GM12865 (cell line): ENCODE measurements around the gene TTF2.

Experiments
- DNase-seq: peaks from one replicate; pipeline ENCODE4 v3.0.0; 2010; ENCODE audit warnings: low read depth
- H3K4me3 ChIP-seq: 2 replicates; pipeline ENCODE4 v1.5.1; 2011; ENCODE audit warnings: mild to moderate bottlenecking, low read depth, low read length, control low read depth
- TF ChIP-seq, protein P1 (sequence below): IDR thresholded peaks from 2 replicates; pipeline ENCODE4 v1.5.1; 2011; ENCODE audit warnings: low read length, control low read depth, low read depth, inconsistent platforms; ENCODE audit not compliant: insufficient read depth; ENCODE audit errors: missing control alignments

TTF2 gene

GRCh38 chr1:117044217-117044616 is 15.9 kb upstream of the TTF2 start:
- no peak overlapping the region for H3K4me3 ChIP-seq
- no peak for DNase-seq

GRCh38 chr1:117045644-117046043 is 14.5 kb upstream of the TTF2 start:
- TF ChIP-seq, protein P1, sequence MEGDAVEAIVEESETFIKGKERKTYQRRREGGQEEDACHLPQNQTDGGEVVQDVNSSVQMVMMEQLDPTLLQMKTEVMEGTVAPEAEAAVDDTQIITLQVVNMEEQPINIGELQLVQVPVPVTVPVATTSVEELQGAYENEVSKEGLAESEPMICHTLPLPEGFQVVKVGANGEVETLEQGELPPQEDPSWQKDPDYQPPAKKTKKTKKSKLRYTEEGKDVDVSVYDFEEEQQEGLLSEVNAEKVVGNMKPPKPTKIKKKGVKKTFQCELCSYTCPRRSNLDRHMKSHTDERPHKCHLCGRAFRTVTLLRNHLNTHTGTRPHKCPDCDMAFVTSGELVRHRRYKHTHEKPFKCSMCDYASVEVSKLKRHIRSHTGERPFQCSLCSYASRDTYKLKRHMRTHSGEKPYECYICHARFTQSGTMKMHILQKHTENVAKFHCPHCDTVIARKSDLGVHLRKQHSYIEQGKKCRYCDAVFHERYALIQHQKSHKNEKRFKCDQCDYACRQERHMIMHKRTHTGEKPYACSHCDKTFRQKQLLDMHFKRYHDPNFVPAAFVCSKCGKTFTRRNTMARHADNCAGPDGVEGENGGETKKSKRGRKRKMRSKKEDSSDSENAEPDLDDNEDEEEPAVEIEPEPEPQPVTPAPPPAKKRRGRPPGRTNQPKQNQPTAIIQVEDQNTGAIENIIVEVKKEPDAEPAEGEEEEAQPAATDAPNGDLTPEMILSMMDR: no peak
- DNase-seq: no peak
- H3K4me3 ChIP-seq: no peak overlapping the region

More at GRCh38 chr1:117044217-117044616, 15.9 kb upstream of the TTF2 start:
- TF ChIP-seq, protein P1: no peak

DNA sequence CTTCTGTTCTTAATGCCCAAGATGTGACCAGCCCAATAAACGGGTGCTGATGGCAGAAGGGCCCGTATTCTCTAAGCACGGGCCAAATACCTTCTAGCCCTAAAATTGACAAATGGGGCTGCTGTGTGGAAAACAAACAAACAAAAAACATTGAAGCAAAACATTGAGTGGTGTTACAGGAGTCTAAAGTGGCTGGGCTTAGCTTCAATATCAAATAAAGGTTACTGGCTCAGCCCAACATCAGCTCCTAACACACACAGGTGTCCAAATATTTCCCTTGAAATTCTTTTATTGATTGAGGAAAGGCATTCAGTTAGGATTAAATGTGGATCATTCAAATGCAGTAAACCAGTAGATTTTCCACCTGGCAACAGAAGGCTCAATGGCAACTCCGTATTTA is 13.3 kb upstream of the TTF2 start:
- no peak for DNase-seq
- no peak overlapping the region for H3K4me3 ChIP-seq
- TF ChIP-seq, protein P1: no peak

- H3K4me3 ChIP-seq: no peak overlapping the region
- TF ChIP-seq, protein P1: no peak
- DNase-seq: no peak
Observed at GRCh38 chr1:117047271-117047670, 12.9 kb upstream of the TTF2 start.

DNA sequence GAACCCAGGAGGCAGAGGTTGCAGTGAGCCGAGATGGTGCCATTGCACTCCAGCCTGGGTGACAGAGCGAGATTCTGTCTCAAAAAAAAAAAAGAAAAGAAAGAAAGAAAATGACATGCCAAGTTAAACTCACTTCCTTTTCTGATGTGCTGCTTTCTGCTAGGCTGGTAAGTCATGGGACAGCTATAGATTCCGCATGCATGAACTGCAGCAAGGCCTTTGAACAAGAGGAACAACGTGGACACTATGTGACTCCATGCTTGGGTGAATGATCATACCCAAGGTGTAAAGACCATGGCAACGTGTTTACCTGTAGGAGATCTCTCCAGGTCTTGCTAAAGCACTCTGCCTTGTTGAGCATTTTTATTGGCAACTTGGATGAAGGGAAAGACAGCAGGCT is 10.3 kb upstream of the TTF2 start:
- H3K4me3 ChIP-seq: no peak overlapping the region
- TF ChIP-seq, protein P1: no peak
- DNase-seq: no peak

- TF ChIP-seq, protein P1: no peak
- DNase-seq: peak; percentile 82
- peak overlapping the region; percentile 46 for H3K4me3 ChIP-seq
Observed at GRCh38 chr1:117051224-117052064, 8.7 kb upstream of the TTF2 start.

DNA sequence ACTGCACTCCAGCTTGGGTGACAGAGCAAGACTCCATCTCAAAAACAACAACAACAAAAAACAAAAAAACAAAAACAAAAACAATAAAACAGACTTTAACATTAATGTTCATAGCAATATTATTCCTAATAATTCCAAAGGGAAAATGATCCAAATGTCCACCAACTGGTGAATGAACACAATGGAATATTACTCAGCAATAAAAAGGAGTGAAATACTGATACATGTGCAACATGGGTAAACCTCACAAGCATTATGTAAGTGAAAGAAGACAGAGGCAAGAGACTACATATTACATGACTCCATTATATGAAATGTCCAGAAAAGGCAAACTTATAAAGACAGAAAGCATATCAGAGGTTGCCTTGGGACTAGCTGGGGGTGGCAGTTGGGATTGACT is 6.1 kb upstream of the TTF2 start:
- no peak overlapping the region for H3K4me3 ChIP-seq
- TF ChIP-seq, protein P1: no peak
- no peak for DNase-seq
